Central memory CD8-positive, alpha-beta T cell (primary cell): ENCODE measurements around the gene BRD2.
"Not testable (repeated sequence)": the region's sequence is repeated elsewhere in the genome, so short reads cannot be mapped to it uniquely, and the experiment has no call there.

Source experiments
- ATAC-seq: fragments of 150-1000 bp; cut with Tn5 transposase; replicated peaks from 2 replicates; pipeline ENCODE4 v1.10.0; 2022; ENCODE audit warnings: mild to moderate bottlenecking, moderate FRiP score, moderate number of reproducible peaks; ENCODE audit not compliant: poor library complexity, severe bottlenecking; ENCODE audit errors: extremely low read depth
- DNase-seq, 2 donors: peaks; one replicate each; pipeline ENCODE4 v3.0.0; 2021; ENCODE audit warnings: low spot score in 2 of 2
- H3K27ac Mint-ChIP-seq: one replicate; pipeline ENCODE4 v1.8.0; 2022; ENCODE audit warnings: low read depth, mild to moderate bottlenecking, moderate library complexity, mixed read lengths
- H3K27me3 Mint-ChIP-seq: one replicate; pipeline ENCODE4 v1.8.0; 2022; ENCODE audit warnings: mixed read lengths
- H3K36me3 Mint-ChIP-seq: one replicate; pipeline ENCODE4 v1.8.0; 2022; ENCODE audit warnings: mild to moderate bottlenecking, moderate library complexity, mixed read lengths; ENCODE audit not compliant: insufficient read depth
- H3K4me1 Mint-ChIP-seq: one replicate; pipeline ENCODE4 v1.8.0; 2022; ENCODE audit warnings: mixed read lengths
- H3K4me3 Mint-ChIP-seq: one replicate; pipeline ENCODE4 v1.8.0; 2022; ENCODE audit warnings: mild to moderate bottlenecking, moderate library complexity, mixed read lengths
- H3K9me3 Mint-ChIP-seq: one replicate; pipeline ENCODE4 v1.8.0; 2022; ENCODE audit warnings: mixed read lengths

Gene BRD2

GRCh38 chr6:32941214-32941768 is 27.1 kb upstream of the BRD2 start:
- H3K9me3 Mint-ChIP-seq = no peaks in the 10 kb centered on the region
- peaks cover 21% of the 10 kb centered on the region for H3K36me3 Mint-ChIP-seq
- H3K4me1 Mint-ChIP-seq = peaks cover 74% of the 10 kb centered on the region
- peak in 1 of 2 donors; percentile 57 for DNase-seq
- H3K4me3 Mint-ChIP-seq = peak overlapping the region; percentile 87
- H3K27ac Mint-ChIP-seq = peak overlapping the region; percentile 96
- peak; percentile 85 for ATAC-seq
- H3K27me3 Mint-ChIP-seq = no peaks in the 10 kb centered on the region

GRCh38 chr6:32942555-32943123 is 25.8 kb upstream of the BRD2 start:
- Mint-ChIP-seq H3K4me1 (peaks cover 78% of the 10 kb centered on the region), H3K36me3 (peaks cover 13% of the 10 kb centered on the region), H3K4me3 (peak overlapping the region; percentile 87)
- not testable (repeated sequence) for H3K27me3 Mint-ChIP-seq, H3K9me3 Mint-ChIP-seq, H3K27ac Mint-ChIP-seq, ATAC-seq, DNase-seq

GRCh38 chr6:32943864-32944649 is 24.3 kb upstream of the BRD2 start:
- peaks cover 79% of the 10 kb centered on the region for H3K4me1 Mint-ChIP-seq
- H3K36me3 Mint-ChIP-seq = peaks cover 9% of the 10 kb centered on the region
- peak in 1 of 2 donors; percentile 43 for DNase-seq
- peak; percentile 45 for ATAC-seq
- H3K9me3 Mint-ChIP-seq = no peaks in the 10 kb centered on the region
- H3K4me3 Mint-ChIP-seq = peak overlapping the region; percentile 80
- peak overlapping the region; percentile 79 for H3K27ac Mint-ChIP-seq
- H3K27me3 Mint-ChIP-seq = no peaks in the 10 kb centered on the region

GRCh38 chr6:32945108-32945760 is 23.2 kb upstream of the BRD2 start:
- Mint-ChIP-seq H3K9me3 (no peaks in the 10 kb centered on the region), H3K27ac (peak overlapping the region; percentile 79), H3K4me1 (peaks cover 84% of the 10 kb centered on the region), H3K4me3 (peak overlapping the region; percentile 80), H3K27me3 (no peaks in the 10 kb centered on the region), H3K36me3 (peaks cover 12% of the 10 kb centered on the region)
- DNase-seq = peak in 1 of 2 donors; percentile 16
- ATAC-seq = peak; percentile 41

GRCh38 chr6:32945953-32946352 is 22.4 kb upstream of the BRD2 start:
- H3K27ac Mint-ChIP-seq = peak overlapping the region; percentile 79
- peak overlapping the region; percentile 80 for H3K4me3 Mint-ChIP-seq
- DNase-seq (no peak), ATAC-seq (no peak)
- peaks cover 84% of the 10 kb centered on the region for H3K4me1 Mint-ChIP-seq
- no peaks in the 10 kb centered on the region for H3K9me3 Mint-ChIP-seq
- H3K27me3 Mint-ChIP-seq = no peaks in the 10 kb centered on the region
- H3K36me3 Mint-ChIP-seq = peaks cover 12% of the 10 kb centered on the region

- no peaks in the 10 kb centered on the region for H3K9me3 Mint-ChIP-seq
- H3K4me3 Mint-ChIP-seq = no peak overlapping the region
- DNase-seq (no peak), ATAC-seq (no peak)
- no peaks in the 10 kb centered on the region for H3K27me3 Mint-ChIP-seq
- H3K36me3 Mint-ChIP-seq = peaks cover 7% of the 10 kb centered on the region
- peaks cover 74% of the 10 kb centered on the region for H3K4me1 Mint-ChIP-seq
- peak overlapping the region; percentile 72 for H3K27ac Mint-ChIP-seq
These were observed 21.5 kb upstream of the BRD2 start for GRCh38 chr6:32946893-32947292.

GRCh38 chr6:32947552-32948465 is 20.6 kb upstream of the BRD2 start:
- DNase-seq (no peak), ATAC-seq (no peak)
- peaks cover 74% of the 10 kb centered on the region for H3K4me1 Mint-ChIP-seq
- no peaks in the 10 kb centered on the region for H3K27me3 Mint-ChIP-seq
- no peak overlapping the region for H3K27ac Mint-ChIP-seq
- H3K9me3 Mint-ChIP-seq = no peaks in the 10 kb centered on the region
- no peak overlapping the region for H3K4me3 Mint-ChIP-seq
- peaks cover 8% of the 10 kb centered on the region for H3K36me3 Mint-ChIP-seq

- Mint-ChIP-seq H3K4me3 (no peak overlapping the region), H3K27ac (no peak overlapping the region), H3K4me1 (peaks cover 74% of the 10 kb centered on the region), H3K27me3 (no peaks in the 10 kb centered on the region), H3K36me3 (peaks cover 11% of the 10 kb centered on the region), H3K9me3 (no peaks in the 10 kb centered on the region)
- ATAC-seq = no peak
- no peak for DNase-seq
These were observed 19.3 kb upstream of the BRD2 start for GRCh38 chr6:32949113-32949512.

GRCh38 chr6:32950010-32950409 is 18.4 kb upstream of the BRD2 start:
- no peak for ATAC-seq
- no peaks in the 10 kb centered on the region for H3K27me3 Mint-ChIP-seq
- DNase-seq = no peak
- H3K4me3 Mint-ChIP-seq = peak overlapping the region; percentile 96
- peaks cover 9% of the 10 kb centered on the region for H3K36me3 Mint-ChIP-seq
- peaks cover 74% of the 10 kb centered on the region for H3K4me1 Mint-ChIP-seq
- H3K9me3 Mint-ChIP-seq = no peaks in the 10 kb centered on the region
- H3K27ac Mint-ChIP-seq = peak overlapping the region; percentile 40

GRCh38 chr6:32950449-32950848 is 17.9 kb upstream of the BRD2 start:
- H3K4me3 Mint-ChIP-seq = peak overlapping the region; percentile 96
- DNase-seq = no peak
- no peak for ATAC-seq
- H3K4me1 Mint-ChIP-seq = peaks cover 74% of the 10 kb centered on the region
- H3K36me3 Mint-ChIP-seq = peaks cover 9% of the 10 kb centered on the region
- H3K27me3 Mint-ChIP-seq = no peaks in the 10 kb centered on the region
- H3K9me3 Mint-ChIP-seq = no peaks in the 10 kb centered on the region
- peak overlapping the region; percentile 40 for H3K27ac Mint-ChIP-seq

- ATAC-seq = peak; percentile 98
- peak; percentile 46 to 83 for DNase-seq
- H3K27ac Mint-ChIP-seq = peak within 1 kb of the TSS; percentile 91
- H3K4me3 Mint-ChIP-seq = peak within 1 kb of the TSS; percentile 96
- H3K27me3 Mint-ChIP-seq = no peaks in the 10 kb centered on the region
- H3K4me1 Mint-ChIP-seq = peaks cover 56% of the 10 kb centered on the region
- H3K36me3 Mint-ChIP-seq = peaks cover 12% of the 10 kb centered on the region
- no peaks in the 10 kb centered on the region for H3K9me3 Mint-ChIP-seq
These were observed 15.3 kb upstream of the BRD2 start, which contains the start of gene HLA-DMA for GRCh38 chr6:32952817-32953739. Gene HLA-DMA, minus strand, starts transcription at chr6:32953097. Its CDS starts 61 bp downstream, at chr6:32953036.
